GM21619 (cell line): ENCODE data around the gene F11R.
"Not testable (repeated sequence)": the region's sequence is repeated elsewhere in the genome, so short reads cannot be mapped to it uniquely, and the experiment has no call there.

ENCODE experiments used
- ATAC-seq: cut with Tn5 transposase; IDR thresholded peaks from one replicate; pipeline ENCODE4 v1.9.1; 2021; ENCODE audit not compliant: unreplicated experiment

The F11R gene

GRCh38 chr1:161044908-161045735 lies 24.2 kb upstream of the F11R start:
- ATAC-seq: peak; percentile 34

- ATAC-seq: no peak
Observed at GRCh38 chr1:161044535-161044907, 23.6 kb upstream of the F11R start.

- ATAC-seq: no peak
Observed at GRCh38 chr1:161039546-161039945, 18.6 kb upstream of the F11R start.

GRCh38 chr1:161039154-161039545 lies 18.2 kb upstream of the F11R start:
- ATAC-seq: no peak

- peak; percentile 82 for ATAC-seq
Observed at GRCh38 chr1:161038523-161039153, 17.7 kb upstream of the F11R start, which contains the start of gene TSTD1. TSTD1 (minus strand) TSS chr1:161038964; CDS start chr1:161038889, 75 bp downstream.

GRCh38 chr1:161037661-161038522 lies 16.9 kb upstream of the F11R start:
- no peak for ATAC-seq

GRCh38 chr1:161033751-161034150 lies 12.8 kb upstream of the F11R start:
- no peak for ATAC-seq

GRCh38 chr1:161032409-161032808 lies 11.5 kb upstream of the F11R start:
- no peak for ATAC-seq

GRCh38 chr1:161031874-161032273 lies 10.9 kb upstream of the F11R start:
- no peak for ATAC-seq

- not testable (repeated sequence) for ATAC-seq
Observed at GRCh38 chr1:161029466-161029865, 8.5 kb upstream of the F11R start.

- ATAC-seq: not testable (repeated sequence)
Observed at GRCh38 chr1:161026954-161027353, 6.0 kb upstream of the F11R start.

- not testable (repeated sequence) for ATAC-seq
Observed at GRCh38 chr1:161022432-161022831, 1.5 kb upstream of the F11R start.

- ATAC-seq: no peak
Observed at GRCh38 chr1:161021970-161022353, 1.0 kb upstream of the F11R start.

GRCh38 chr1:161021165-161021969 lies 415 bp upstream of the F11R start:
- ATAC-seq: peak; percentile 83

- ATAC-seq: no peak
Observed at GRCh38 chr1:161019751-161020495, 1.0 kb downstream of the F11R start.

- ATAC-seq: not testable (repeated sequence)
Observed at GRCh38 chr1:161019111-161019660, 1.8 kb downstream of the F11R start.

- ATAC-seq: no peak
Observed at GRCh38 chr1:161018631-161018930, 2.4 kb downstream of the F11R start.

GRCh38 chr1:161017756-161018630 lies 3.0 kb downstream of the F11R start:
- ATAC-seq: no peak

GRCh38 chr1:161017181-161017580 lies 3.8 kb downstream of the F11R start:
- not testable (repeated sequence) for ATAC-seq
